Activated naive CD4-positive, alpha-beta T cell treated with Interleukin-2 at 50 U/mL for 16 hours (primary cell): ENCODE data around the gene FAM200B.

Experiments used
- DNase-seq: peaks from one replicate; pipeline ENCODE4 v3.0.0-alpha.2; 2020

The FAM200B gene

GRCh38 chr4:15738877-15739276 is 57.2 kb downstream of the FAM200B start:
- peak; percentile 10 for DNase-seq
